Fibroblast of the conjunctiva (primary cell): Measurements from ENCODE around the gene MRM3.
"Not testable (repeated sequence)": the region's sequence is repeated elsewhere in the genome, so short reads cannot be mapped to it uniquely, and the experiment has no call there.

Experiments used
- DNase-seq: peaks from one replicate; pipeline ENCODE4 v3.0.0-alpha.2; 2010; ENCODE audit warnings: low read depth

MRM3 gene

DNA sequence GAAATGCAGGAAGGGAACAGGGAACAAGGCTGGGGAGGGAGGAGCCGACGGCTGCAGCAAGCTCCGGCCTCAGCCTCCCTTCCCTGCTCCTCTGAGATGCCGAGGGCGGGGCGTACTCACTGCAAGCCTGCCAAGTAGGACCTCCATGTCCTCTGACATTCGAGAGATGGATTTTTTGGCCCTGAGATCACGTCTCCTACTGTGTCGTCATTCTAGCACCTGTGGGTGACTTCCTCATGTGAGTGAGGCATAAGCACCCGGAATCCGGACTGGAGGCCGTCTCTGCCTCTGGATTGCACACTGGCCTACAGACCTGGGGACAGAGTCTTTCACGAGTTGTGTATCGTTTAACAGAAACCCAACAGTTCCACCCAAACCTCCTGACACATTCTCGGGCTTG is 14.5 kb downstream of the MRM3 start:
- DNase-seq = no peak

GRCh38 chr17:797236-797840 is 15.2 kb downstream of the MRM3 start:
- DNase-seq = no peak

DNA sequence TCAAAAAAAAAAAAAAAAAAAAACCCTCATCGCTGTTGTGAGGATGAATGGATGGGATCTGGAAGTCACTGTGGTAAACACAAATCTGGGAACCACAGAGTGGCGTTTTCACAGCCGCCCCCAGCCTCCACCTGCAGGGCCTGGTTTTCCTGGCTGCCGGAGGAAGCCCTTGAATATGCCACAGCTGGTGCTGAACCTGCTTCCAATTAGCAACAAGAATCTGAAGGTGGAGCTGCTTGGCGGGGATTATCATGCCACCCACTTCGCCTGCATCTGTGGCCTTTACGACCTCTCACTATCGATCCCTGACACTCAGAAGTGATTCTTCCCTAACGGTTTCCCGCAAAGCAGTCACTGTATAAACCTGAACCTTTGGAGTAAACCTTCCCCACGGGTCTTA is 16.1 kb downstream of the MRM3 start:
- no peak for DNase-seq

- DNase-seq = no peak
Measured at GRCh38 chr17:799261-799660, 17.1 kb downstream of the MRM3 start.

DNA sequence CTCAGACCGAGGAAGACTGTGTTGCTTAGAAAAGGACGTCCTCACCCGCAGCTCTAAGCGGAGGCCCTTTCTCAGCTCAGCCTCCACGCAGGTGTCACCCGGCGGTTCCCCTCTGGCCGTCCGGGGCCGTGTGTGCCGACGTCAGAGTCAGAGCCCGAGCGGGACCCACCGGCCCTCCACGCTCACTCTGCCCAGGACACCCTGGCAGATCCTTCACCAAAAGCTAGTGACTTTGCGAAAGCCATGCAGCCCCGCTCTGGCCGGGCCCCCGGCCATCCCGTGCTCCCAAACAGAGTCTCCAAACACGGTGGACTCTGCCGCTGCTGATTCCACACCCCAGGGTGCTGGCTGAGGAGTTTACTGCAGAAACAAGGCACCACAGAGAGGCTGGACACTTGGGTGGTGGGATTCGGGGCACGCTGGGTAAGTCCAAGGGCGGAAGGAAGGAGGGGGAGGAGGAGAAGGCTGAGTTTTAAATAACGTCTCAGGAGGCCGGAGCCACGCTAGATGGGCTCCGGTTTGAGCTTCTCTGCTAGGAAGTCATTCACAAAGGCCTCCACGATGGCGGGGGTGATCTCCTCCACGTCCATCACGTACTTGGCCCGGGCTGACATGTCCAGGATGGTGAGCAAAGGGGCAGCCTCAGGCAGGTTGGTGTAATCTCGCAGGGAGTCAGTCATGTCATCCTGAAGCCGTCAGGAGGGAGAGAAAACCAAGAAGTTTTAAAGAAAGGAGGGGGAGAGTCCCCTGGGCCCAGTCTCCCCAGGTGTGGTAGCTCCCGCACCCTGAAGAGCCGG is 18.5 kb downstream of the MRM3 start:
- no peak for DNase-seq

- no peak for DNase-seq
Measured at GRCh38 chr17:801660-802059, 19.5 kb downstream of the MRM3 start.

DNA sequence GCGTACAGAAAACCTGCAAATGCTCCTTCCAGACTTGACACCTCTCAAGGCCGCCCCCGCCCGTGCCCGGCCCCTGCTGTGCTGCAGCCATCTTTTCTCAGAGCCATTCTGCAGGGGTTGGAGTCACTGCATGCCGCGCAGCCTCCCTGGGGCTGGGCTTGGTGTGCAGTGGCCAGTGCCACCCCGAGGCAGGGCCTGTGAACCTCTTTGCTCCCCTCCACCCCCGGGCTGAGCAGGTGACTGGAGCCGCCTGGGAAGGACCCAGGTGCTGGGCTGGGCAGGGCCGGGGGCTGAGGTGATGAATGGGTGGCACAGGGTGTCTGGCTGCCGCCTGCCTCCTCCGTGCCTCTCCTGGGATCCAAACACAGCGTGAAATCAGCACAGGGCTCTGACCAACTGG is 20.3 kb downstream of the MRM3 start:
- no peak for DNase-seq

GRCh38 chr17:802901-803881 is 21.0 kb downstream of the MRM3 start:
- DNase-seq = no peak

DNA sequence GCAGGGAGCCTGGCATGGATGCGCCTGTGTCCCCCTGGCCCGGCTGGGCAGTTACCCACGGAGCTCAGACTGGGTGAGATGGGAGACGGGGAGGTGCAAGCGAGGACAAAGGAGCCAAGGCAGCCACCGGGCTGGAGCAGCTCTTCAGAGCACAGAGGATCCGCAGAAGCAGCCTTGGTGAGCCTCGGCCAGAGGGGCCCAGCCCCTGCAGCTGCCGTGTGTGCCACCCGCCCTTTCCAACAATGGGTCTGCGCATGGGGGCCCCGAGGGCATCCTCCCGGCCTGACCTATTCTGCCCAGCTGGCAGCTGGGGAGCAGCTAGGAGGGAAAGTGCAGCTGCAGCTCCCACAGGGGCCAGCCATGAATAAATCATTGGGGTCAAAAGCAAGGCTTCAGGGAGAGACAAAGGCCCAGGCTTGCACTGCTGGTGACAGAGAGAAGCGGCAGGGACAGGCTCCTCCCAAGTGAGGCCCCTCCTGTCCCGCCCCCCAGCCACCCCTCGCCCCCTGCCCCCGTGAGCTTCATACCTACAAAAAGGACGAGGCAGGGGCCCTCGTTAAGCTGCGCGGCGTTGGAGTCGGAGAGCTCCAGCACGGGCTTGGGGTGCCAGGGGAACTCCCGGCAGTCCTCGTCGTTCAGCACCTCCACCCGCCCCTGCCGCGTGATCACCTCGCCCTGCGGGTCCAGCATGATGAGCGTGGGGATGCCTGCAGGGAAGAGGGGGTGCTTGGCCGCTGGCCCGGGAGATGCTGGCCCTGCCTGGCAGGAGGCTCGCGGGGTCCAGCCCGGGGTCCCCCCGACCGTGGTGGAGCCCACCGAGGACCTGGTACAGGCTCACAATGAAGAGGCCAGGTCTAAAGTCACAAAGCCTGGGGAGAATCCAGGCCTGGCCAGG is 22.6 kb downstream of the MRM3 start:
- no peak for DNase-seq

- DNase-seq = not testable (repeated sequence)
Measured at GRCh38 chr17:805886-806285, 23.7 kb downstream of the MRM3 start.

DNA sequence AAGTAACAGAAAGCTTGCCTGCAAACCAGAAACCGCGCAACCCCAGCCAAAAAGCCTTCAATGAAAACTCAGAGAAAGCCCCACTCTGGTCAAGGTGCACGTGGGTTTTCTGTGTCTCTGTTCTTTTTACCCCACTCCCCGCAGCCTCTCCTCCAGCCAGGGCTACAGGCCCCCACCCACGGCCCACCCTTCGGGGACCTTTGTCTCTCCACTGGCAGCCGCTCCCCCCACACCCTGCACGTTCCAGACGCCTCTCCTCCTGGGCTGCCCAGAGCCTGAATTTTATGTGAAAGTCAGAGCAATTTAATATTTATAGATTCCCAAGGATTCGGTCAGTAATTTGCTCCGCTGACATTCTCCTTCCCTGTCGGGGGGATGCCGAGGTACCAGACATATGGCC is 24.2 kb downstream of the MRM3 start:
- DNase-seq = no peak

DNA sequence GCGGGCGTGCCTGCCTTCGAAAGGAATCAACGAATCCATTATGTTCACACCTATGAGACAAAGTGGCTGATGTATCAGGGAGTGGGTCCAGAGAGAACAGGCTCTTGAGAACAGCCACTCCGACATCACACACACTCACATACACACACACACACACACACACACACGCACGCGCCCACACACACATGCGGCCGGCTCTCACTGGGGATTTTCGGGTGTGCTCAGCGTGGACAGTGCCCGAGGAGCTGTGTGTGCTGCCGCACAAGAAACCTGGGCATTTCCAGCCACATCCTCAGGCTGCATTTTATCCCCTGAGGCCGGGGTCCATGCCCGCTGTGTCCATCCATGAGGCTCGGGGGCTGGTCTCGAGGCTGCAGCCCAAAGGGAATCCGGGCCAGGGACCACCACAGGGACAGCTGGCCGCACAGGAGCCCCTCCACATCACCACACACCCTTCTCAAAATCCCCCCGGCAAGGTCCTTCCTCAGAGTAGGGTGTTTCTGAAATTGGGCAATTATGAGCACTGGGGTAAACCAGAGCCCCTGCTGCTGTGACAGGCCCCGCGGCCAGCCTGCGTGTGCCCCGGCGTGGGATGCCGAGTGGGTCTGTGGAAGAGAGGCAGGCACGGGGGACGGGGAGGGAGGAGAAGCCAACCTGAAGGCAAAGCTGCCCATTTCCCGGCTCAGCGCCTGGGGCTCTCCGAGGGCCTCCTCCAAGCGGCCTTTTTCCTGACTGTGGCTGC is 24.8 kb downstream of the MRM3 start:
- no peak for DNase-seq

- DNase-seq = no peak
Measured at GRCh38 chr17:807523-808294, 25.6 kb downstream of the MRM3 start.

DNA sequence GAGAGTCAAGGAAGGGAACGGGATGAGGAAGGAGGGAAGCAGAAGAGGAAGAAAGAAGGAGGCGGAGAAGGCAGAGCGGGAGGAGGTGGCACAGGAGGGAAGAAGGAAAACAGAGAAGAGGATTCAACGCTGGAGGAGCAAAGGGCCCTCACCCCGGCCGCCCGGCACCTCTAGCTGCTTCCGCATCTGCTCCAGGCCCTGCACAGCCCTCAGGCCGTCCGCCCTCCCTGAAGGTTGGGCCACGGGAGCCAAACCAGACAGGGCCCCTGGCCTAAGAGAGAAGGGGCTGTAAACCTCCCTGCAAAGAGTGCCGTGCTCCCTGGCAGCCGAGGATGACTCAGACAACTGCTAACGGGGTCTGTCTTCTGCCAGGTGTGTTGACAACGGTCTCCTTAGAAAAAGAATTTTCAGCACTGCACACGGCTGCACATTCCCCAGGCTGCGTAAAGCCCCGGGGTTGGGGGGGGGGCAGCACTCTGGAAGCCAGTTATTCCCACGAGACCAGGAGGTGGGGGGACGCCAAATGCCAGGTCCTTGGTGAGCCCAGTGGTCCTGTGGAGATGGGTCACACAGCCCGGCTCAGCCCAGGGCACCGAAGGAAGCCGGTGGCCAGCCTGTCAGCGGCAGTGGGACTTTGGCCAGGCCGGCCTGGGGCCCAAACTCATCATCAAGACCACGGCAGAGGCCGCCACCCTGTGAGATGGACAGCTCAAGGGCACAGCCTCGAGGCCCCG is 29.1 kb downstream of the MRM3 start:
- no peak for DNase-seq

DNA sequence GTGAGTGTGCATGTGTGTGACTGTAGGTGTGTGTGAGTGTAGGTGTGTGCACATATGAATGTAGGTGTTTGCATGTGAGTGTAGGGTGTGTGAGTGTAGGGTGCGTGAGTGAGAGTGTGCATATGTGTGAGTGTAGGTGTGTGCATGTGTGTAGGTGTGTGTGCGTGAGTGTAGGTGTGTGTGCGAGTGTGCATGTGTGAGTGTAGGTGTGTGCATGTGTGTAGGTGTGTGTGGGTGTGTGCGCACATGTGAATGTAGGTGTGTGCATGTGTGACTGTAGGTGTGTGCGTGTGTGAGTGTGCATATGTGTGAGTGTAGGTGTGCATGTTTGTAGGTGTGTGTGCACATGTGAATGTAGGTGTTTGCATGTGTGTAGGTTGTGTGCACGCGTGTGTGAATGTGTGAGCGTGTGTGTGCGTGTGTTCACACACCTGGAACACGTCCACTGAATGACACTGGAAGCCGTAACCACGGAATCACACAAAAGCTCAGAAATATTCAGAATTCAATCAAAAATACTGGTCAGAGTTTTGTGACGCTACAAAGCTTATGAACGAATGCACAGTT is 30.6 kb downstream of the MRM3 start:
- no peak for DNase-seq

DNA sequence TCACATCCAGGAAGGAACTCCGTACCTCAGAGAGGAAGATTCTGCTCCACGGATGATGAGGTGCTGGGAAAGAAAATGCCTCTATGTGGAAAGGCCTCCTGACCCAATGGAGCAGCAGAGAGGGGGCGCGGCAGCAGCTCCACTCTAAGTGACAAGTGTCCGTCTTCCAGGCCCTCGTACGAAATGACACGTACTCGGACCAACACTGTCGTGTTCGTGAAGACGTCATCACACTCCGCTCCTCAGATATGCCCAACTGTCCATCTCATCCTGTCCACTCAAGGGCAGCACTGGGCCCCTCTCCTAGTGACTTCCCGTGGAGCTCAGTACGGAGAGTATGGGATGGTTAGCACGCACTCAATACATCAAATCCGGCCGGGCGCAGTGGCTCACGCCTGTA is 32.2 kb downstream of the MRM3 start:
- no peak for DNase-seq

DNA sequence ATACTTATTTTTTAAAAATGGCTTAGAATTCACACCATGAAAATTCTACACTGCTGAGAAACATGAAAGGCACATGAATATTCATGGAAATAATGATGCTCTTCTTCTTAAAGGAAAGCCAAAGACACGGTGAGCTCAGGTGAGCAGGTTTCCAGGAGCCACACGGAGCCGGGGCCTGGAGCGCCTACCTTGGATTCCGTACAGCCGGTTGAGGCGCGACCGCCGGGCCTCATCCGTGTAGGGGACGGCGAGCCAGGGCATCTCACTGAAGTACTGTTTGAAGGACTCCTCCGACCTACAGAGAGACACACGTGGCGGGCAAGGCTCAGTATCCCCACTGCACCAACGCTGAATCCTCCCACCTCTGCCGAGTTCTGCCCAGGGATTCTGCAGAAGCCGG is 37.1 kb downstream of the MRM3 start:
- DNase-seq = no peak

- DNase-seq = no peak
Measured at GRCh38 chr17:823501-823902, 41.3 kb downstream of the MRM3 start.

DNA sequence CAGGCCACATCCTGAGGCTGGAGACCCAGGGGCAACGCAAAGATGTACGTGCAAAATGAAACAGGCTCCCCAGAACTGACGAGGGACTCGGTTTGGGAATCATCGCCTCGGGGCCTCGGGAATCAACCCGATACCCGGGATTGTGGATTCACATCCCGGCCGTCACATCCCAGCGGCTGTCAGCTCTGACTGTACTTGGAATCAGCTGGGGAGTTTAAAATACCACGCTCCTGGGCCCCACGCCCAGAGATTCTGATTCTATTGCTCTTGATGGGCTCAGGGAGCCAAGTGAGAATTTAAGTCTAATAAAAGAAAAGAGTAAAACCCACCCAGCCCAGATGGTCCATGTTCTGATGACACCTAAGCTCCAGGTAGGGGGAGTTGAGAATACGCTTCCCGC is 42.2 kb downstream of the MRM3 start:
- DNase-seq = no peak
